HG03039 (cell line): Measurements from ENCODE around the gene PKN2.

Experiments used
- ATAC-seq: cut with Tn5 transposase; IDR thresholded peaks from one replicate; pipeline ENCODE4 v1.9.1; 2021; ENCODE audit warnings: mild to moderate bottlenecking, moderate library complexity; ENCODE audit not compliant: unreplicated experiment

Gene PKN2

GRCh38 chr1:88683541-88684481 lies at the start of gene PKN2:
PKN2 (plus strand) TSS chr1:88684273; CDS start chr1:88684581, 308 bp downstream.
- peak; percentile 93 for ATAC-seq

DNA sequence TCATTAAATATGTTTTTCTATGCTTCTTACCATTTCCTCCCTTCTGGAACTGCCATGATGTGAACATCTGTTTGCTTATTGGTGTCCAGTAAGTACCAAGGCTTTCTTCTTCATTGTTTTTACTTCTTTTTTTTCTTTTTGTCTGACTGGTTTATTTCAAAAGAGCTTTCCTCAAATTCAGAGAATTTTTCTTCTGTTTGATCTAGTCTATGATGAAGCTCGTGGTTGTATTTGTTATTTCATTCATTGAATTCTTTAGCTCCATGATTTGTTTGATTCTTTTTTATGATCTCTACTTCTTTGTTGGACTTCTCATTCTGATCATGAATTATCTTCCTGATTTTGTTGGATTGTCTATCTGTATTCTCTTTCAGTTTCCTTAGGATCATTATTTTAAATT lies 49.5 kb upstream of the PKN2 start:
- ATAC-seq = no peak

DNA sequence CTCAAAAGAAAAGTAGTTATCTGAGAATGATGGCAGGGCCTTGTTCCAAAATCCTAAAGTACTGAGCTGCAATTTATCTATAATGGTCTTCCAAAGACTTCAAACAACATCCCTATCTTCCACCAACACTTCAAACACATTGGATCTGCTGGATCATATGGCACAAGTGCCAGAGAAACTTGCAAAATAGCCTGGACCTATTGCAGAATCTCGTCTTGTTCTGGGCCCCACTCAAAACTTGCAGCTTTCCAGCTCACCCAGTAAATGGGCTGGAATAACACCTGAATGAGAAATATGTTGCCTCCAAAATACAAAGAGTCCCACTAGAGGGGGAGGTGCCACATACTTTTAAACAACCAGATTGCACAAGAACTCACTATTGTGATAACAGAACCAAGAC lies 44.0 kb upstream of the PKN2 start:
- ATAC-seq = no peak

DNA sequence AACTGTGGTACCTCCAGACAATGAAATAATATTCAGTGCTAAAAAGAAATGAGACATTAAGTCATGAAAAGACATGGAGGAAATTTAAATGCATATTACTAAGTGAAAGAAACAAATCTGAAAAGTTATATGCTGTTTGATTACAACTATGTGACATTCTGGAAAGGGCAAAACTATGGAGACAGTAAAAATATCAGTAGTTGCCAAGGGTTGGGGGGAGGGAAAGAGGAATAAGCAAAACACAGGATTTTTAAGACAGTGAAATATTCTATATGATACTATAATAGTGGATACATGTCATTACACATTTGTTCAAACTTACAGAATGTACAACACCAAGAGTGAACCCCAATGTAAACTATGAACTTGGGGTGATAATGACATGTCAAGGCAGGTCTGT lies 38.2 kb upstream of the PKN2 start:
- no peak for ATAC-seq

GRCh38 chr1:88646476-88647248 lies 37.4 kb upstream of the PKN2 start:
- no peak for ATAC-seq

DNA sequence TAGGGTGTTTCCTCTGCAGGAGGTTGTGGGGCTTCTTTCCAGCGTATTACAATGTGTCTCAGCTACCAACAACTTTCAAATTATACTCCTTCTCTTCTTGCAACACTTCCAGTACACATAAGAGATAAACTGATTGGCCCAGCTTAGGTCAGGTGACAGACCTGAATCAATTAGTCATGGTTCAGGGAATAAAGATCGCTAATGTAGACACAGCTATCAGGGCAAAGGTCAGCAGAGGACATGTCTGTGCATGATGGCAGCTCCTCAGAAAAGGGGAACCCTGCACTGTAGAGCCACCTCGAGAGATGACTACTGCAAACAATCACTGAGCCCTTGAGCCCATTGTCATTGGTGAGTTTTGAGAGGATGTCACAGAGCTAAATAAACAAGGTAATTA lies 36.8 kb upstream of the PKN2 start:
- no peak for ATAC-seq

DNA sequence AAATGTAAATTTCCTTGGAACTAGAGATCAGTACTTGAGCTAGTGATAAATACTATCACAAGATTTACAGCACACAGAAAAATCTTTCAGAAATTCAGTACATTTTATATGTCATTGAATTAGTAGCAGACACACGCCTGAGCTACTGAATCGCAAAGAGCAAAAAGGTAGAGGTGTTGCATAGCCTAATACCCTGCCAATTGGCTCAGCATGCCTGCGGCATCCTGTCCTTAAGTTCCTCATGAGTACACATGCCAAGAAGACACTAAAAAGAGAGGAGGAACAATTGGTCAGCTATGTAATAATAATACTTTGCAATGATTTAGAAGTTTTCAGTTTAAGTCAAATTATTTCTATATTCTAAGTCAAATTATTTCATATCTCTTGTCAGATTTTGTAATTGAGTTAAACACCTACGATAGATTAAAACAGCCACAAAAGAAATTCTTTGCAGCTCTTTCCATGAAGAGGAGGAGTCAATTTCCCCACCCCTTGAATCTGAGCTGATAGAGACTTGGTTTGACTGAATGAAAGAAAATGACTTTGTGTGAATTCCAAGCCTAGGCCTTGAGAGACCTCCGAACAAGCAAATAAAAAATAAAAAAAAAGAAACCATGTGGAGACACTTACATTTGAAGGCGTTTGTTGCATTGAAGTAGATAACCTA lies 36.2 kb upstream of the PKN2 start:
- no peak for ATAC-seq

GRCh38 chr1:88648706-88649105 lies 35.4 kb upstream of the PKN2 start:
- no peak for ATAC-seq

- no peak for ATAC-seq
Observed at GRCh38 chr1:88649932-88650331, 34.1 kb upstream of the PKN2 start.

GRCh38 chr1:88650676-88651418 lies 33.2 kb upstream of the PKN2 start:
- no peak for ATAC-seq

DNA sequence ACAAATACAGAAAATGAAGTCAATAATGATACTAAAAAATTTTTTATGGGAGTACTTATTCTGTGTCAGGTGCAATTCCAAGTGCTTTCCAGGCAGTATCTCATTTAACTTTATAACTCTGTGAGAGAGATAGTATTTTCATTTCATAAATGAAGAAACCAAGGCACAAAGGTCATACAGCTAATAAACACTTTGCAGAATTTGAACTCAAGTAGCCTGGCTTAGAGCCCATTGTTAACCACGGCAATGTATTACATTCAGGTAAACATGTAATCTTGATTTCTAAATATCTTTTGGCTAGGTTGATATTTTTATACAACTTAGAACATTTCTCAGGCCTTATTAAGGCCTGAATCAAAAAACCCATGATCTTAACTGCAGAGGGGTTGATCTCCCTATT lies 28.9 kb upstream of the PKN2 start:
- ATAC-seq = no peak

DNA sequence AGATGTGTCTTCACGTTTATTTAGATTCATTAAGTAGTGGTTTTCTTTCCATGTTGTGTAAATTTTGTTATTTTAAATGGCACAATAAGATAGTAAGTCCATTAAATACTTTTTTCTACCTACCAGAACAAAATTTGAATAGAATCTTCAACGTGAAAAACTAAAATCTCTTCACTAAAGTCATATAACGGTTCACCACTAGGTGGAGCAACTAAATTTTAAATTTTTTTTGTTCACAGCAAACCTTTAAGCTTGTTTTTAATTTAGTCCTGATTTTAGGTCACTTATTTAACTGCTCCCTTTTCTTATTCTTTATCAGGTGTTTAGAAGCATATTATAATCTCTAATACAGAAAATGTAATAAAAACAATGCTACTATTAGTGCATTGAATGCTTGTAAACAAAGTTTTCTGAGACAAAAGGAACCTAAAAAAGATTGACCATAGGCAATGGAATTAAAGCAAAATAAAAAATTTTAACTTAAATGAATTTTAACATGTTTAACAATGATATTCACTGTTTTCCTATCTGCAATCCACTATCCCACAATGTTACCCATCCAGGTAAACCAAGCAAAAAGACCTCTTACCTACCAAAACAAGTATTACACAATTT lies 28.3 kb upstream of the PKN2 start:
- no peak for ATAC-seq

GRCh38 chr1:88658419-88658818 lies 25.7 kb upstream of the PKN2 start:
- ATAC-seq = no peak

DNA sequence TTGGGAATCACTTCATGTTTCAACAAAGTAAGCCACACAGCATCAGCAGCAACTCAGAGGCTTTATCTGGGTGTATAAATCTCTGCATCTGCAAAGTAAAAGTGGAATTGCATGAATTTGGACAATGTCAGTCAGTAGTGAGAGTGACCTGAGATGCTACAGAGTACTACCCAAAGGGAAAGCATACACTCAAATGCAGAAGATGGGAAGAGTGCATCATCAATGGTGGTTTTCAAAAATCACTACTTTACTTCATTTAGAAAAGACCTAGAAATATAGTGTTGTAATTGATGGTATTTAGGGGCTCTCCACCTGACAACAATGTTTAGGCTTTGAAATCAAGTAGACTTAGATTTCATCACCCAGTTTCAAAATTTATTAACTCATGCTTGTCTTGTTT lies 24.5 kb upstream of the PKN2 start:
- ATAC-seq = no peak

DNA sequence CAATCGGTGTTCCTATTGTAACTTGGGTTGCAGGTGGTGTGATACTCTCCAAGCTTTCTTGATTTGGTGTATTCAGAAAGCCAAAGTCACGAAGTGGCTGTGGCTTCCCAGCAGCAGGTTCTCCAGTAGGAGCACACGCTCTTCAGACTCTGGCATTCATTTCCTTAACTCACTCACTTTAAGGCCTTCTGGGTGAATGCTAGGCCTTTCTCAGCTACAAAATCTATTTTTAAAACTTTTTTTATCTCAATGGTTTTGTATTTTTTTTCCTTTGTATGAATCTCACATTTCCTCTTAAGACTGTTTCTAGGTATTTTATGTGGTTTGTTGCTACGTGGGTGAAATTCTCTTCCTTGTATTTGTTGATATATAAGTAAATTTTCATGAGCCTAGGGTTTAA lies 22.9 kb upstream of the PKN2 start:
- ATAC-seq = no peak

DNA sequence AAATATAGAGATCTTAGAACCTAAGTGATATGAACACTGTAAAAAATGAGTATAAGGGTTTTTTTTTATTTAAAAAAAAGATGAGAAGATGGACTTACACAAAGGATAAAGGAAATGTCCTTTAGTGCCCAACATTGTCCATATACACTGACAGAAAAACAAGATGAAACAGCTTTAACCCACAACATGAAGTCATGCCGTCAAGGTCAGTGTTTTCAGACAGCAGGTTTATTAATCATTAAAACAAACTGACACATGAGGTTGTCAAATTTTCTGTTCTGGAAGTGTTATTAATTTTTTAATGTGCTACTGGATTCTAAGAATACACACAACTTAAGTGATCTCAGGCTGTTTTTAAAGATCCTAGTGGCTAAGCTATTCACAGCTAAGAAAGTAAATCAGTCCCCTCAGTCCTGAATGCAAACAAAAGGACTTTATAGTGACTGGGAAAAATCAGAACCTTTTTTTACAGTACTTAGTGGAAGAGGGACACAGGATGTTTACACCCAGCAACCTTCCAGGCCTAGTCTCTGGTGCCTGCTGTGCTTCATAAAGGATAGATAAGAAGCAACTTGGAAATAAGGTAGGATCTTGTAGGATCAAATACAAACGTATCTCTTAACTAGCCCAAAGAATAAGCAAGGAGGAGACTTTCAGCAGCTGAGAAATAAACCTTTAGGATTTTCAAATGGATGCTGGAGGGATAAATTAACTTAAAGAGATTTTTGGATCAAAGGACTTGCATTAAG lies 21.9 kb upstream of the PKN2 start:
- no peak for ATAC-seq

DNA sequence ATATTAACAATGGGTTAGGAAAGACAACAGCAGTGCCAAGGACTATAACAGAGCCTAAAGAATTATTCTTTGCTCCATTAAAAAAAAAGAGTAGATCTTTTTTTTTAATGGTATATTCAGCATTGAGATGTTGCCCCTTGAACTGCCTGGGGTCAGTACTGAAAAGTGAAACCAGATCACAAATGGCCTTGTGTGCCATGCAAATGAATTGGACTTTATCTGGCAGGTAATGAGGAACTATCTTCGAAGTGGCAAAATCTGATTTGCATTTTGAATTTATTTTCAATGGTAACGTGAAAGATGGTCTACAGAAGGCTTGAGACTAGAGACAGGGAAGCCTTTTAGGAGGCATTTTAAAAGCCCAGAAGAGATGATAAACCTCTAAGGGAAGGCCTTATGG lies 21.4 kb upstream of the PKN2 start:
- no peak for ATAC-seq

DNA sequence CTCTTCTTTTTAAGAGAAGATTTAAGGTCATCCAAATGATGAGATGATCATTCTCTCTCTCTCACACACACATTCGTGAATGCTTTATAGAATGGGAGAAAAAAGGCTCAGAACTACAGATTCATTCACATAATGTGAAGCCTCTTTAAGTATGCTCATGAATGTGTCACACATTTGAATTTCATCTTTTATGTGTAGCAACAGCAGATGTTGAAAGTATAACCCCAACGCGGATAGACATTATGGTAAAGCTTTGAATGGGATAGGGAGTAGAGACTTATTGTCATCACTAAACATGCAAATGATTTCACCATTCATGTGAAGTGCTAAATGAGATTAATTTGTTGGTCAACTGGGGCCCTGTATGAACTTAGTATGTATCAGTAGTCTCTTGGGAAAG lies 15.7 kb upstream of the PKN2 start:
- no peak for ATAC-seq

DNA sequence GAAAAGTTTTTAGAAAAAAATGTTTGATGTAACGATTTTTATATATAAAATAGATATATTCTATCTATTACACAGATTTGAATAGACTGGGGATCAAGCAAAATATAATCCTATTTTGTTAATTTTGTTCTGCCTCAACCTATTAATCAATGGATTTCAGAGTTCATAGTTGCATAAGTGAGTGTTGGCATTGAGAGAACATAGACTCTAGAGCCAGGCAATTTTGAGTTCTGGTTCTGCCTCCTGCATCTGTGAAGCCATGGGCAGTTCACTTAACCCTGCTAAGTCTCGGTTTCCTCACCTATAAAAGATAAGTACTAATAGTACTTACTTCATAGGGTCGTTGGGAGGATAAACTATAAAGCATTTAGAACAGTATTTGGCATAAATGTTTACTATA lies 13.6 kb upstream of the PKN2 start:
- no peak for ATAC-seq

GRCh38 chr1:88673446-88673845 lies 10.6 kb upstream of the PKN2 start:
- ATAC-seq = no peak
